ENCODE results near the gene ELAVL1. TPM values are rescaled to one million over a fixed set of nuclear protein-coding genes. Genes with fewer than 3 reads are reported as not detected.

Gene ELAVL1
- total RNA-seq, 1 donor from 2014 or later = 108 TPM

GRCh38 chr19:7916955-7917266 is 88.5 kb downstream of the ELAVL1 start:
- Histone ChIP-seq H3K36me3 (no peaks in the 10 kb centered on the region), H3K79me2 (ENCODE audit: low read depth) (no peaks in the 10 kb centered on the region), H2AFZ (replicated peaks) (peak overlapping the region; percentile 87), H3K27me3 (peaks cover 64% of the 10 kb centered on the region), H3F3A (ENCODE audit: low read depth) (peaks cover 45% of the 10 kb centered on the region), H3K27ac (no peak overlapping the region), H3K4me1 (peaks cover 15% of the 10 kb centered on the region), H3K4me2 (peak overlapping the region; percentile 99), H3K9me3 (ENCODE audit: low read depth) (no peaks in the 10 kb centered on the region), H3K9ac (no peak overlapping the region), H4K20me1 (ENCODE audit: low read depth) (peaks cover 33% of the 10 kb centered on the region), H3K4me3 (peak overlapping the region; percentile 59)
- no peaks in the 10 kb centered on the region for H3K9me3 Mint-ChIP-seq
- TF ChIP-seq EZH2 (IDR thresholded peaks at IDR 0.05) (peak; percentile 88), CTCF (IDR thresholded peaks at IDR 0.05) (no peak), EZH2phosphoT487 (IDR thresholded peaks at IDR 0.05) (peak; percentile 74)
- peaks cover 41% of the 10 kb centered on the region for H3K27me3 Mint-ChIP-seq (ENCODE audit: insufficient read depth, low read depth)
- peaks cover 26% of the 10 kb centered on the region for H3K4me1 Mint-ChIP-seq
- no peak for DNase-seq (ENCODE audit: low spot score)
- H3K27ac Mint-ChIP-seq = peak overlapping the region; percentile 74
- H3K36me3 Mint-ChIP-seq = peaks cover 8% of the 10 kb centered on the region
- peak overlapping the region; percentile 81 for H3K4me3 Mint-ChIP-seq

- peaks cover 21% of the 10 kb centered on the region for H3K4me1 Mint-ChIP-seq
- no peaks in the 10 kb centered on the region for H3K9me3 Mint-ChIP-seq
- peak; percentile 74 for DNase-seq (ENCODE audit: low spot score)
- Histone ChIP-seq H3K27me3 (peaks cover 64% of the 10 kb centered on the region), H2AFZ (replicated peaks) (peak overlapping the region; percentile 87), H3F3A (ENCODE audit: low read depth) (peaks cover 39% of the 10 kb centered on the region), H3K36me3 (no peaks in the 10 kb centered on the region), H3K9ac (no peak overlapping the region), H3K27ac (no peak overlapping the region), H3K4me1 (peaks cover 12% of the 10 kb centered on the region), H3K4me3 (peak overlapping the region; percentile 59), H3K4me2 (peak overlapping the region; percentile 99), H3K79me2 (ENCODE audit: low read depth) (no peaks in the 10 kb centered on the region), H4K20me1 (ENCODE audit: low read depth) (peaks cover 32% of the 10 kb centered on the region), H3K9me3 (ENCODE audit: low read depth) (no peaks in the 10 kb centered on the region)
- peaks cover 10% of the 10 kb centered on the region for H3K36me3 Mint-ChIP-seq
- TF ChIP-seq EZH2phosphoT487 (IDR thresholded peaks at IDR 0.05) = peak; percentile 79
- TF ChIP-seq CTCF (IDR thresholded peaks at IDR 0.05) = peak; percentile 25
- peak; percentile 88 for TF ChIP-seq EZH2 (IDR thresholded peaks at IDR 0.05)
- H3K27me3 Mint-ChIP-seq (ENCODE audit: insufficient read depth, low read depth) = peaks cover 40% of the 10 kb centered on the region
- peak overlapping the region; percentile 46 for H3K4me3 Mint-ChIP-seq
- H3K27ac Mint-ChIP-seq = no peak overlapping the region
Observed at GRCh38 chr19:7916103-7916954, 89.1 kb downstream of the ELAVL1 start.

- Histone ChIP-seq H3F3A (ENCODE audit: low read depth) (peaks cover 33% of the 10 kb centered on the region), H3K9ac (no peak overlapping the region), H2AFZ (replicated peaks) (no peak overlapping the region), H3K27me3 (peaks cover 64% of the 10 kb centered on the region), H3K79me2 (ENCODE audit: low read depth) (no peaks in the 10 kb centered on the region), H3K4me2 (peak overlapping the region; percentile 99), H3K36me3 (no peaks in the 10 kb centered on the region), H3K9me3 (ENCODE audit: low read depth) (no peaks in the 10 kb centered on the region), H3K4me1 (peaks cover 11% of the 10 kb centered on the region), H3K4me3 (peak overlapping the region; percentile 59), H3K27ac (no peak overlapping the region), H4K20me1 (ENCODE audit: low read depth) (peaks cover 27% of the 10 kb centered on the region)
- Mint-ChIP-seq H3K36me3 (peaks cover 12% of the 10 kb centered on the region), H3K4me3 (peak overlapping the region; percentile 76), H3K27ac (no peak overlapping the region), H3K27me3 (ENCODE audit: insufficient read depth, low read depth) (peaks cover 40% of the 10 kb centered on the region), H3K4me1 (peaks cover 18% of the 10 kb centered on the region), H3K9me3 (no peaks in the 10 kb centered on the region)
- DNase-seq (ENCODE audit: low spot score) = no peak
- no peak for TF ChIP-seq EZH2phosphoT487 (IDR thresholded peaks at IDR 0.05)
- no peak for TF ChIP-seq CTCF (IDR thresholded peaks at IDR 0.05)
- TF ChIP-seq EZH2 (IDR thresholded peaks at IDR 0.05) = no peak
Observed at GRCh38 chr19:7915250-7916102, 90.0 kb downstream of the ELAVL1 start.

Measured in neural progenitor cell (in vitro differentiated cells).